HG02571 (cell line): Measurements from ENCODE around the gene GOLGA6L6.
"Not testable (repeated sequence)": the region's sequence is repeated elsewhere in the genome, so short reads cannot be mapped to it uniquely, and the experiment has no call there.

Experiments used
- ATAC-seq: cut with Tn5 transposase; IDR thresholded peaks from one replicate; pipeline ENCODE4 v1.9.1; 2021; ENCODE audit warnings: mild to moderate bottlenecking, moderate library complexity; ENCODE audit not compliant: unreplicated experiment

Gene GOLGA6L6

GRCh38 chr15:20541700-20542099 lies at the start of gene GOLGA6L6:
Gene GOLGA6L6 (minus strand): TSS chr15:20541800. CDS start chr15:20541709, 91 bp downstream.
- not testable (repeated sequence) for ATAC-seq

- not testable (repeated sequence) for ATAC-seq
These were observed 48.5 kb upstream of the GOLGA6L6 start for GRCh38 chr15:20590069-20590468.

- ATAC-seq = not testable (repeated sequence)
These were observed 45.2 kb upstream of the GOLGA6L6 start for GRCh38 chr15:20586821-20587220.

GRCh38 chr15:20582726-20583115 lies 41.1 kb upstream of the GOLGA6L6 start:
- ATAC-seq = not testable (repeated sequence)

- ATAC-seq = not testable (repeated sequence)
These were observed 40.6 kb upstream of the GOLGA6L6 start for GRCh38 chr15:20582109-20582725.

- not testable (repeated sequence) for ATAC-seq
These were observed 39.9 kb upstream of the GOLGA6L6 start for GRCh38 chr15:20581261-20582108.

GRCh38 chr15:20579662-20580061 lies 38.1 kb upstream of the GOLGA6L6 start:
- not testable (repeated sequence) for ATAC-seq

GRCh38 chr15:20551289-20551688 lies 9.7 kb upstream of the GOLGA6L6 start:
- not testable (repeated sequence) for ATAC-seq

GRCh38 chr15:20505926-20506658 lies 35.5 kb downstream of the GOLGA6L6 start:
- ATAC-seq = not testable (repeated sequence)

- not testable (repeated sequence) for ATAC-seq
These were observed 38.8 kb downstream of the GOLGA6L6 start for GRCh38 chr15:20502839-20503238.

- not testable (repeated sequence) for ATAC-seq
These were observed 39.9 kb downstream of the GOLGA6L6 start for GRCh38 chr15:20501512-20502222.

- not testable (repeated sequence) for ATAC-seq
These were observed 43.8 kb downstream of the GOLGA6L6 start for GRCh38 chr15:20497781-20498180.

GRCh38 chr15:20493035-20493434 lies 48.6 kb downstream of the GOLGA6L6 start:
- ATAC-seq = not testable (repeated sequence)

GRCh38 chr15:20492598-20492997 lies 49.0 kb downstream of the GOLGA6L6 start:
- ATAC-seq = not testable (repeated sequence)

- not testable (repeated sequence) for ATAC-seq
These were observed 52.3 kb downstream of the GOLGA6L6 start for GRCh38 chr15:20489320-20489719.
